B cell (primary cell): Measurements from ENCODE around the gene CERT1. TPM values are rescaled to one million over a fixed set of nuclear protein-coding genes. Genes with fewer than 3 reads are reported as not detected.

Experiments used
- ATAC-seq: fragments of 200-7000 bp; cut with Tn5 transposase; one replicate; pipeline ENCODE4 v1.10.0; 2021; ENCODE audit warnings: low read depth, mild to moderate bottlenecking, moderate number of reproducible peaks, moderate library complexity
- CTCF ChIA-PET: fragments of 350-600 bp; sonication (Branson Sonifier 250); formaldehyde crosslinking; loops from one replicate; lab custom pipeline; 2021; ENCODE audit warnings: antibody characterized with exemption, inconsistent platforms; lab: Charles Lee
- POLR2A ChIA-PET: fragments of 350-600 bp; sonication (Branson Sonifier 250); formaldehyde crosslinking; loops from one replicate; lab custom pipeline; 2021; ENCODE audit warnings: antibody characterized with exemption; lab: Charles Lee
- DNase-seq: peaks from one replicate; pipeline ENCODE4 v3.0.0; 2013
- H2AFZ ChIP-seq: 2 replicates; pipeline ENCODE4 v1.6.1; 2012; ENCODE audit warnings: mild to moderate bottlenecking, low read depth, low read length; ENCODE audit not compliant: insufficient read depth, poor library complexity, severe bottlenecking
- H3K27ac ChIP-seq, 2 donors: 1 replicate in 1 of 2; 2 replicates in 1 of 2; pipeline ENCODE4 v1.5.1; 2012 to 2013; ENCODE audit warnings: low read length in 2 of 2, mild to moderate bottlenecking in 2 of 2, moderate library complexity in 1 of 2
- H3K27me3 ChIP-seq, 4 experiments: fragments of 200-600 bp in 1 of 4; sonication (generic) in 1 of 4; replicated peaks in 1 of 4; 1 replicate in 2 of 4; 2 replicates in 2 of 4; pipeline versions ENCODE4 v1.6.1 to v1.7.0; 2013 to 2016; ENCODE audit warnings: low read length in 3 of 4, mild to moderate bottlenecking in 2 of 4, mixed read lengths in 1 of 4, moderate library complexity in 1 of 4; ENCODE audit not compliant: insufficient read depth in 4 of 4, control insufficient read depth in 3 of 4; ENCODE audit errors: control extremely low read depth in 1 of 4
- H3K36me3 ChIP-seq, 2 experiments: replicated peaks in 1 of 2; 1 replicate in 1 of 2; 2 replicates in 1 of 2; pipeline versions ENCODE4 v1.6.1 to v1.7.1; 2013; ENCODE audit warnings: low read length in 1 of 2; ENCODE audit not compliant: insufficient read depth in 2 of 2, control insufficient read depth in 1 of 2; ENCODE audit errors: control extremely low read depth in 1 of 2, extremely low read depth in 1 of 2
- H3K4me1 ChIP-seq, 2 donors: fragments of 200-600 bp in 1 of 2; sonication (generic) in 1 of 2; 1 replicate in 1 of 2; 2 replicates in 1 of 2; pipeline versions ENCODE4 v1.5.1 to v1.6.1; 2013 to 2017; ENCODE audit warnings: low read length in 2 of 2; ENCODE audit not compliant: control insufficient read depth in 2 of 2, insufficient read depth in 2 of 2
- H3K4me2 ChIP-seq: replicated peaks from 2 replicates; pipeline ENCODE3; 2012; ENCODE audit warnings: mild to moderate bottlenecking, low read depth, low read length; ENCODE audit not compliant: poor library complexity, severe bottlenecking
- H3K4me3 ChIP-seq, 5 experiments: fragments of 200-600 bp in 1 of 5; sonication (generic) in 1 of 5; 1 replicate in 3 of 5; 2 replicates in 2 of 5; pipeline versions ENCODE4 v1.5.1 to v1.7.0; 2011 to 2016; ENCODE audit warnings: low read length in 4 of 5, mild to moderate bottlenecking in 4 of 5, low read depth in 2 of 5, control low read depth in 1 of 5, moderate library complexity in 1 of 5; ENCODE audit not compliant: insufficient read depth in 1 of 5; ENCODE audit errors: control extremely low read depth in 1 of 5, extremely low read depth in 1 of 5
- H3K79me2 ChIP-seq: fragments of 200-600 bp; sonication (generic); one replicate; pipeline ENCODE4 v1.6.0; 2016; ENCODE audit warnings: low read length; ENCODE audit not compliant: control insufficient read depth, insufficient read depth
- H3K9ac ChIP-seq: fragments of 200-600 bp; sonication (generic); 2 replicates; pipeline ENCODE4 v1.6.1; 2017; ENCODE audit warnings: mild to moderate bottlenecking, low read length, moderate library complexity
- H3K9me3 ChIP-seq, 3 donors: one replicate each; pipeline versions ENCODE4 v1.6.1 to v1.7.1; 2013; ENCODE audit warnings: low read length in 2 of 3; ENCODE audit not compliant: control insufficient read depth in 2 of 3, insufficient read depth in 1 of 3; ENCODE audit errors: control extremely low read depth in 1 of 3
- H4K20me1 ChIP-seq: 2 replicates; pipeline ENCODE4 v1.6.0; 2012; ENCODE audit warnings: mild to moderate bottlenecking, low read length; ENCODE audit not compliant: insufficient read depth, control insufficient read depth, poor library complexity, severe bottlenecking
- H3K27ac Mint-ChIP-seq: one replicate; pipeline ENCODE4 v1.8.0; 2021; ENCODE audit warnings: mixed read lengths
- H3K27me3 Mint-ChIP-seq: one replicate; pipeline ENCODE4 v1.8.0; 2021; ENCODE audit warnings: mixed read lengths
- H3K4me1 Mint-ChIP-seq: one replicate; pipeline ENCODE4 v1.8.0; 2021; ENCODE audit warnings: mixed read lengths
- H3K4me3 Mint-ChIP-seq: one replicate; pipeline ENCODE4 v1.8.0; 2021; ENCODE audit warnings: mixed read lengths
- H3K9me3 Mint-ChIP-seq: one replicate; pipeline ENCODE4 v1.8.0; 2022; ENCODE audit warnings: mixed read lengths; ENCODE audit not compliant: insufficient read depth
- CTCF ChIP-seq: fragments of 200-600 bp; IDR thresholded peaks from one replicate; pipeline ENCODE4 v1.8.0; 2022; ENCODE audit warnings: antibody characterized with exemption, mild to moderate bottlenecking
- EZH2 ChIP-seq: IDR thresholded peaks from 2 replicates; pipeline ENCODE4 v1.6.1; 2012; ENCODE audit warnings: borderline replicate concordance, low read depth, mild to moderate bottlenecking, moderate library complexity, low read length; ENCODE audit not compliant: insufficient read depth, poor library complexity, severe bottlenecking
- WGBS: methylation state at CpG from one replicate; pipeline ENCODE4 v1.1.5; 2013; ENCODE audit warnings: missing lambda C conversion rate; ENCODE audit not compliant: insufficient coverage; 5-methylcytosine and 5-hydroxymethylcytosine counted together
- intact Hi-C: fragments of 100-400 bp; cut with micrococcal nuclease; formaldehyde crosslinking; loops from one replicate; pipeline ENCODE4 v1.10.0; 2022
- polyA plus RNA-seq: library from polyadenylated mRNA; depleted of rRNA; stranded (reverse); fragments of >200 nt; gene quantifications from 2 replicates; pipeline ENCODE4 v1.2.3, GENCODE V29; 2012
- total RNA-seq, 2 donors: library from RNA; stranded (reverse); fragments of 120-200 nt in 1 of 2; gene quantifications; 1 replicate in 1 of 2; 2 replicates in 1 of 2; pipeline versions ENCODE4 v1.2.3 to v1.2.4, GENCODE V29; 2013 to 2022

The CERT1 gene
- total and polyA plus RNA-seq, 2 donors (not counting 1 experiment from before 2014, with no cell fraction given): 13.7 to 60.5 TPM

DNA sequence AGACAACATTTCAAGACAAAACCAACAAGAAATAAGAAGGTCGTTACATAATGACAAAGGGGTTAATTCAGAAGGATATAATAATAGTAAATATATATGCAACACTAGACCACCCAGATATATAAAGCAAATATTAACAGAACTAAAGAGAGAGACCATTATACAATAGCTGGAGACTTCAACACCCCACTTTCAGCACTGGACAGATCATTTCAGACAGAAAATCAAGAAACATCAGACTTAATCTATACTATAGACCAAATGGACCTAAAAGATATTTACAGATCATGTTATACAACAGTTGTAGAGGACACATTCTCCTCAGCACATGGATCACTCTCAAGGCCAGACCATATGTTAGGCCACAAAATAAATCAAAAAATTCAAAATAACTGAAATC lies 26.8 kb downstream of the CERT1 start:
- ATAC-seq: no peak
- no peak overlapping the region for H3K9ac ChIP-seq
- no peak overlapping the region for H3K4me2 ChIP-seq
- ChIA-PET CTCF (no interaction called here), POLR2A (no interaction called here)
- Mint-ChIP-seq H3K9me3 (peaks cover 20% of the 10 kb centered on the region), H3K27ac (no peak overlapping the region), H3K27me3 (no peaks in the 10 kb centered on the region), H3K4me1 (peaks cover 10% of the 10 kb centered on the region), H3K4me3 (no peak overlapping the region)
- H3K4me3 ChIP-seq: no peak overlapping the region
- peaks cover 0 to 15% (median 5%) of the 10 kb centered on the region in 3 donors for H3K9me3 ChIP-seq
- intact Hi-C loops: no loop called here
- DNase-seq: no peak
- H3K36me3 ChIP-seq: peaks cover 0 to 11% of the 10 kb centered on the region in 2 experiments
- TF ChIP-seq CTCF (no peak), EZH2 (no peak)
- no peaks in the 10 kb centered on the region for H3K4me1 ChIP-seq
- H2AFZ ChIP-seq: no peak overlapping the region
- no peaks in the 10 kb centered on the region for H3K27me3 ChIP-seq
- peaks cover 38% of the 10 kb centered on the region for H4K20me1 ChIP-seq
- H3K79me2 ChIP-seq: peaks cover 89% of the 10 kb centered on the region
- WGBS: no CpG with 5 or more reads among the region's 1 CpG
- no peak overlapping the region for H3K27ac ChIP-seq

- intact Hi-C loops: no loop called here
- Histone ChIP-seq H3K4me3 (no peak overlapping the region), H4K20me1 (peaks cover 34% of the 10 kb centered on the region), H3K9ac (no peak overlapping the region), H3K27me3 (no peaks in the 10 kb centered on the region), H3K79me2 (peaks cover 80% of the 10 kb centered on the region), H2AFZ (no peak overlapping the region), H3K9me3 (peaks cover 0 to 14% (median 5%) of the 10 kb centered on the region in 3 donors), H3K4me2 (no peak overlapping the region), H3K27ac (no peak overlapping the region), H3K36me3 (peaks cover 0 to 11% of the 10 kb centered on the region in 2 experiments), H3K4me1 (no peaks in the 10 kb centered on the region)
- DNase-seq: no peak
- WGBS: 100% methylated on average over 2 of the region's 3 CpGs
- ATAC-seq: no peak
- TF ChIP-seq EZH2 (no peak), CTCF (no peak)
- Mint-ChIP-seq H3K27me3 (no peaks in the 10 kb centered on the region), H3K9me3 (peaks cover 14% of the 10 kb centered on the region), H3K4me3 (no peak overlapping the region), H3K27ac (no peak overlapping the region), H3K4me1 (peaks cover 13% of the 10 kb centered on the region)
- ChIA-PET POLR2A (no interaction called here), CTCF (no interaction called here)
Measured at GRCh38 chr5:75482482-75482881, 28.9 kb downstream of the CERT1 start.
